HepG2 (cell line): Measurements from ENCODE around the gene CGB3. TPM values are rescaled to one million over a fixed set of nuclear protein-coding genes. Genes with fewer than 3 reads are reported as not detected.

Source experiments
- ATAC-seq: fragments of 200-7000 bp; cut with Tn5 transposase; 3 replicates; pipeline ENCODE4 v1.9.1; 2020; ENCODE audit warnings: mild to moderate bottlenecking, moderate library complexity
- BruUV-seq: library from RNA; stranded (reverse); fragments of 400-500 nt; replicated peaks from 2 replicates; lab custom pipeline; 2021; lab: Mats Ljungman, UMichigan
- CTCF ChIA-PET: fragments of 300-600 bp; formaldehyde crosslinking; extraction: SDS; loops from one replicate; lab custom pipeline; 2021; ENCODE audit warnings: low total read pairs, inconsistent platforms, low intra/inter-chr PET ratio; lab: Yijun Ruan, JAX
- POLR2A ChIA-PET: fragments of 350-600 bp; sonication (Branson Sonifier 250); formaldehyde crosslinking; loops from one replicate; lab custom pipeline; 2020; ENCODE audit warnings: antibody characterized with exemption, inconsistent platforms; lab: Yijun Ruan, JAX
- DNase-seq: peaks from one replicate; pipeline ENCODE4 v3.0.0-alpha.2; 2015; ENCODE audit warnings: low spot score
- FAIRE-seq: peaks from 3 replicates; lab custom pipeline; 2011; peaks lifted over from hg19 to GRCh38; lab: Jason Lieb, UNC
- H2AFZ ChIP-seq: one replicate; pipeline ENCODE4 v1.6.1; 2011; ENCODE audit warnings: low read length, inconsistent platforms
- H3K27ac ChIP-seq: fragments of 300-600 bp; 3 replicates; pipeline ENCODE4 v1.8.0; 2011; ENCODE audit warnings: mixed run types, mild to moderate bottlenecking, mixed read lengths, low read length, inconsistent platforms; ENCODE audit not compliant: insufficient read depth; ENCODE audit errors: extremely low read length
- H3K27me3 ChIP-seq, 2 experiments: fragments of 200-600 bp in 1 of 2; 2 replicates in 1 of 2; 3 replicates in 1 of 2; pipeline versions ENCODE4 v1.6.0 to v1.8.0; 2011; ENCODE audit warnings: low read length in 2 of 2, mild to moderate bottlenecking in 2 of 2, moderate library complexity in 2 of 2, inconsistent platforms in 1 of 2; ENCODE audit not compliant: insufficient read depth in 2 of 2, control insufficient read depth in 1 of 2
- H3K36me3 ChIP-seq, 2 experiments: fragments of 200-600 bp in 1 of 2; replicated peaks in 1 of 2; 2 replicates in 1 of 2; 3 replicates in 1 of 2; pipeline versions ENCODE4 v1.5.1 to v1.8.0; 2011; ENCODE audit warnings: low read length in 2 of 2, inconsistent platforms in 1 of 2; ENCODE audit not compliant: insufficient read depth in 2 of 2, control insufficient read depth in 1 of 2
- H3K4me1 ChIP-seq: 2 replicates; pipeline ENCODE4 v1.5.1; 2012; ENCODE audit warnings: low read length, inconsistent platforms; ENCODE audit not compliant: insufficient read depth
- H3K4me2 ChIP-seq: 2 replicates; pipeline ENCODE4 v1.6.0; 2011; ENCODE audit warnings: low read depth, low read length, inconsistent platforms
- H3K4me3 ChIP-seq, 3 experiments: fragments of 200-600 bp in 1 of 3; sonication (generic), shearing (Covaris generic) in 1 of 3; replicated peaks in 1 of 3; 2 replicates each; pipeline ENCODE4 v1.5.1; 2011 to 2016; ENCODE audit warnings: low read length in 3 of 3, inconsistent platforms in 2 of 3, low read depth in 2 of 3, mild to moderate bottlenecking in 2 of 3, control low read depth in 1 of 3, mixed read lengths in 1 of 3; ENCODE audit not compliant: insufficient read depth in 1 of 3
- H3K79me2 ChIP-seq: one replicate; pipeline ENCODE4 v1.6.1; 2011; ENCODE audit warnings: low read length, inconsistent platforms; ENCODE audit not compliant: insufficient read depth
- H3K9ac ChIP-seq: 2 replicates; pipeline ENCODE4 v1.6.0; 2011; ENCODE audit warnings: mild to moderate bottlenecking, low read depth, low read length, inconsistent platforms; ENCODE audit not compliant: insufficient read depth
- H3K9me3 ChIP-seq: 2 replicates; pipeline ENCODE4 v1.5.1; 2012; ENCODE audit warnings: mild to moderate bottlenecking, low read length
- H4K20me1 ChIP-seq: 2 replicates; pipeline ENCODE4 v1.6.0; 2011; ENCODE audit warnings: inconsistent platforms, mild to moderate bottlenecking, low read length, moderate library complexity; ENCODE audit not compliant: insufficient read depth
- ATF7 ChIP-seq, 2 experiments: fragments of 450-650 bp in 1 of 2; sonication (generic) in 1 of 2; formaldehyde crosslinking in 1 of 2; IDR thresholded peaks; 2 replicates each; pipeline versions ENCODE4 v1.4.0 to v1.6.1; 2016 to 2020; ENCODE audit warnings: antibody characterized with exemption in 1 of 2, mild to moderate bottlenecking in 1 of 2, missing genetic modification reagents in 1 of 2
- DNMT1 ChIP-seq: sonication (generic); formaldehyde crosslinking; IDR thresholded peaks from 2 replicates; pipeline ENCODE4 v1.5.1; 2020; ENCODE audit warnings: mild to moderate bottlenecking, missing genetic modification reagents
- RARA ChIP-seq: IDR thresholded peaks from 2 replicates; pipeline ENCODE4 v1.6.1; 2016; ENCODE audit warnings: missing genetic modification reagents, missing compliant biosample characterization
- YEATS2 ChIP-seq: sonication (generic); formaldehyde crosslinking; IDR thresholded peaks from 2 replicates; pipeline ENCODE4 v1.4.0; 2020; ENCODE audit warnings: missing genetic modification reagents, borderline replicate concordance
- ZFY ChIP-seq: sonication (generic); formaldehyde crosslinking; IDR thresholded peaks from 2 replicates; pipeline ENCODE4 v1.4.0; 2020; ENCODE audit warnings: missing genetic modification reagents
- WGBS: methylation state at CpG from one replicate; pipeline ENCODE4 v1.1.6; 2017; ENCODE audit warnings: low lambda C conversion rate; 5-methylcytosine and 5-hydroxymethylcytosine counted together
- in situ Hi-C: cut with HindIII; loops from 2 replicates; pipeline ENCODE4 v1.10.0; 2017; ENCODE audit warnings: low pct_unique_long_range_greater_than_20kb; ENCODE audit not compliant: extremely low pct_ligation_motif_present
- intact Hi-C: fragments of 100-400 bp; cut with micrococcal nuclease; formaldehyde crosslinking; loops from one replicate; pipeline ENCODE4 v1.10.0; 2022; ENCODE audit not compliant: unreplicated experiment
- polyA plus RNA-seq, 8 experiments: library from polyadenylated mRNA; depleted of rRNA in 3 of 8; stranded (reverse) in 7 of 8; unstranded in 1 of 8; fragments of >200 nt; fragmentation: Illumina TruSeq in 4 of 8; extraction: Trizol in 4 of 8; gene quantifications; 2 replicates each; pipeline versions ENCODE4 v1.2.1 to v1.2.3, GENCODE V29; 2011 to 2016; ENCODE audit warnings: low read depth in 4 of 8, missing spikeins in 1 of 8, mixed read lengths in 1 of 8; ENCODE audit not compliant: insufficient read depth in 1 of 8
- total RNA-seq, 5 experiments: library from RNA; depleted of rRNA; stranded (reverse); fragments of >200 nt; fragmentation: Illumina TruSeq; extraction: Trizol; gene quantifications; 2 replicates each; pipeline ENCODE4 v1.2.3, GENCODE V29; 2016; ENCODE audit warnings: low read depth in 1 of 5
- TF ChIP-seq, protein P1 (sequence below): sonication (generic); formaldehyde crosslinking; IDR thresholded peaks from 2 replicates; pipeline ENCODE4 v1.8.0; 2022; ENCODE audit warnings: mild to moderate bottlenecking, missing genetic modification reagents

The CGB3 gene
- total and polyA plus RNA-seq, 2 of the 13 experiments (the other 11 are each of a cell fraction or from before 2014, with no cell fraction given): not detected

DNA sequence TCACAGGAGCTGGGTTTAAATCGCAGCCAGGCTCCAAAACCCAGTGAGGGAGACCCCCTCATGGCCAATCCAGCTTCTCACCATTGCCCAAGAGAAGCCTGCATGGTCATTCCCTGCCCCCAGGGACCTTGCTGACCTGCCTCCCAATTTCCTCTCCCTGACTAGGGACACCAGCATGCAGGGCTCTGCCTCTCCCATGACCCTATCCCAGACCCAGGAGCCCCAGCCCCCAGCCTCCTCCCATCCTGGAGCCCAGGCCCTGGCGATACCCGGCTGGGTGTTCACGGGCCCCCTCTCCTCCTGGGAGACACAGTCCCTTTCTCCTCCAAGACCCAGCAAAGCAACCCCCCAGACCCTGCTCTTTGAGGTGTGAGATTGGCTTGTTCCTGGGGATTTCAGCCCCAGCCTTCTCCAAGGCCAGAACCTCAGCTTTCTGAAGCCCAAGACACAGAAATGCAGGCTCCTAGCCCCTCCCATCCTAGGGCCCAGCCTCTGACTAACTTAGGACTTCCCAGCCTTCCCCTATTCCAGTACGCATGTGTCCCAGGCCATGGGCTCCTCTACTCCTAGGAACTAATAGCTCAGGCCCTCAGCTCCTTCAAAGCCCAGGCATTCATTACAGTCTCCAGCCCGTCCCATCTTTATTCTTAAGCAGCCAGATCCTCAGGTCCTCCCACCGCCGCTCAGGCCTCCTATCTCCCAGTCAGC lies 32.1 kb downstream of the CGB3 start:
- in situ Hi-C loops (no loop called here), intact Hi-C loops (no loop called here)
- peak overlapping the region; percentile 78 for H3K27ac ChIP-seq
- no TSS peak for BruUV-seq
- no peaks in the 10 kb centered on the region for H3K9me3 ChIP-seq
- H3K79me2 ChIP-seq: peaks cover 52% of the 10 kb centered on the region
- POLR2A ChIA-PET: interaction anchor here (2.2 to 3.7 kb wide), 4 partner anchors 25 to 119 kb away, joined by 24 to 57 read pairs (median 28); partner anchors contain the start of genes FTL and PPP1R15A
- peak; percentile 19 for ATAC-seq
- H3K9ac ChIP-seq: peak overlapping the region; percentile 85
- H3K4me3 ChIP-seq: peak overlapping the region; percentile 82 to 98 (median 93)
- H4K20me1 ChIP-seq: no peaks in the 10 kb centered on the region
- peak overlapping the region; percentile 93 for H3K4me2 ChIP-seq
- peak overlapping the region; percentile 29 for H2AFZ ChIP-seq
- CTCF ChIA-PET: no interaction called here
- 3% methylated on average over 7 of the region's 8 CpGs for WGBS
- no peaks in the 10 kb centered on the region; a peak in 1 of 5 replicates for H3K27me3 ChIP-seq
- DNase-seq: no peak
- FAIRE-seq: no peak
- H3K4me1 ChIP-seq: peaks cover 35% of the 10 kb centered on the region
- H3K36me3 ChIP-seq: peaks cover 9 to 20% of the 10 kb centered on the region in 2 experiments; a peak in 4 of 5 replicates
- TF ChIP-seq ATF7 (IDR thresholded peaks at IDR 0.05) (no peak), ATF7 (CRISPR knock-in tag; IDR thresholded peaks at IDR 0.05) (0 out of 2 replicates have a peak, but pooled peaks have one; percentile 26), YEATS2 (CRISPR knock-in tag) (0 out of 2 replicates have a peak, but pooled peaks have one; percentile 16), RARA (CRISPR knock-in tag) (no peak), DNMT1 (CRISPR knock-in tag) (no peak), ZFY (CRISPR knock-in tag) (0 out of 2 replicates have a peak, but pooled peaks have one; percentile 24)
- TF ChIP-seq, protein P1, sequence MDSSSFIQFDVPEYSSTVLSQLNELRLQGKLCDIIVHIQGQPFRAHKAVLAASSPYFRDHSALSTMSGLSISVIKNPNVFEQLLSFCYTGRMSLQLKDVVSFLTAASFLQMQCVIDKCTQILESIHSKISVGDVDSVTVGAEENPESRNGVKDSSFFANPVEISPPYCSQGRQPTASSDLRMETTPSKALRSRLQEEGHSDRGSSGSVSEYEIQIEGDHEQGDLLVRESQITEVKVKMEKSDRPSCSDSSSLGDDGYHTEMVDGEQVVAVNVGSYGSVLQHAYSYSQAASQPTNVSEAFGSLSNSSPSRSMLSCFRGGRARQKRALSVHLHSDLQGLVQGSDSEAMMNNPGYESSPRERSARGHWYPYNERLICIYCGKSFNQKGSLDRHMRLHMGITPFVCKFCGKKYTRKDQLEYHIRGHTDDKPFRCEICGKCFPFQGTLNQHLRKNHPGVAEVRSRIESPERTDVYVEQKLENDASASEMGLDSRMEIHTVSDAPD (CRISPR knock-in tag): 0 out of 2 replicates have a peak, but pooled peaks have one; percentile 6
